Neuronal stem cell (in vitro differentiated cells): ENCODE measurements around the gene MMP17.
A peak's percentile ranks its signal among the peaks of the same experiment; 100 is the strongest.
"Not testable (repeated sequence)": the region's sequence is repeated elsewhere in the genome, so short reads cannot be mapped to it uniquely, and the experiment has no call there.

ENCODE experiments used
- DNase-seq: peaks from one replicate; pipeline ENCODE4 v3.0.0-alpha.2; 2013; ENCODE audit warnings: low spot score
- H2AFZ ChIP-seq: one replicate; pipeline ENCODE4 v1.6.1; 2013; ENCODE audit warnings: mild to moderate bottlenecking, low read length, inconsistent platforms
- H2AK5ac ChIP-seq: 2 replicates; pipeline ENCODE4 v1.6.1; 2013; ENCODE audit warnings: low read depth, mild to moderate bottlenecking, inconsistent platforms, low read length, moderate library complexity, mixed read lengths
- H2BK120ac ChIP-seq: 2 replicates; pipeline ENCODE4 v1.6.1; 2013; ENCODE audit warnings: low read depth, mild to moderate bottlenecking, inconsistent platforms, low read length, moderate library complexity, mixed read lengths
- H2BK12ac ChIP-seq: one replicate; pipeline ENCODE4 v1.6.1; 2013; ENCODE audit warnings: low read length, inconsistent platforms
- H2BK15ac ChIP-seq: 2 replicates; pipeline ENCODE4 v1.6.1; 2013; ENCODE audit warnings: mild to moderate bottlenecking, low read length, inconsistent platforms, mixed read lengths
- H2BK5ac ChIP-seq: one replicate; pipeline ENCODE4 v1.6.1; 2013; ENCODE audit warnings: inconsistent platforms, mild to moderate bottlenecking, low read length, moderate library complexity
- H3K14ac ChIP-seq: one replicate; pipeline ENCODE4 v1.6.1; 2013; ENCODE audit warnings: low read length, inconsistent platforms
- H3K18ac ChIP-seq: 2 replicates; pipeline ENCODE4 v1.6.1; 2013; ENCODE audit warnings: low read length, inconsistent platforms
- H3K23ac ChIP-seq: 2 replicates; pipeline ENCODE4 v1.6.1; 2013; ENCODE audit warnings: low read depth, mild to moderate bottlenecking, mixed read lengths, low read length, inconsistent platforms; ENCODE audit not compliant: poor library complexity
- H3K27ac ChIP-seq: replicated peaks from 3 replicates; pipeline ENCODE4 v1.5.1; 2013; ENCODE audit warnings: low read length, inconsistent platforms
- H3K27me3 ChIP-seq, 3 experiments: 2 replicates each; pipeline ENCODE4 v1.6.1; 2013; ENCODE audit warnings: low read length in 3 of 3, mild to moderate bottlenecking in 2 of 3, inconsistent platforms in 1 of 3, low read depth in 1 of 3, mixed read lengths in 1 of 3, moderate library complexity in 1 of 3; ENCODE audit not compliant: control insufficient read depth in 3 of 3, insufficient read depth in 3 of 3
- H3K36me3 ChIP-seq, 2 donors: replicated peaks in 1 of 2; 2 replicates each; pipeline ENCODE4 v1.6.1; 2013; ENCODE audit warnings: low read length in 2 of 2; ENCODE audit not compliant: control insufficient read depth in 2 of 2, insufficient read depth in 2 of 2
- H3K4ac ChIP-seq: 2 replicates; pipeline ENCODE4 v1.6.1; 2013; ENCODE audit warnings: inconsistent platforms, mild to moderate bottlenecking, low read length, moderate library complexity
- H3K4me1 ChIP-seq, 2 donors: 1 replicate in 1 of 2; 2 replicates in 1 of 2; pipeline ENCODE4 v1.6.1; 2013; ENCODE audit warnings: low read length in 2 of 2, low read depth in 1 of 2; ENCODE audit not compliant: control insufficient read depth in 2 of 2, insufficient read depth in 1 of 2
- H3K4me2 ChIP-seq: one replicate; pipeline ENCODE4 v1.6.1; 2013; ENCODE audit warnings: mild to moderate bottlenecking, low read length, inconsistent platforms; ENCODE audit not compliant: insufficient read depth, poor library complexity, severe bottlenecking
- H3K4me3 ChIP-seq, 2 donors: 2 replicates each; pipeline ENCODE4 v1.5.1; 2013; ENCODE audit warnings: low read length in 2 of 2, mild to moderate bottlenecking in 2 of 2, inconsistent platforms in 1 of 2, moderate library complexity in 1 of 2
- H3K79me1 ChIP-seq: one replicate; pipeline ENCODE4 v1.6.1; 2013; ENCODE audit warnings: low read depth, mild to moderate bottlenecking, inconsistent platforms, low read length, moderate library complexity
- H3K9ac ChIP-seq: one replicate; pipeline ENCODE4 v1.6.1; 2013; ENCODE audit warnings: mild to moderate bottlenecking, low read depth, low read length, inconsistent platforms; ENCODE audit not compliant: poor library complexity
- H3K9me3 ChIP-seq, 2 donors: replicated peaks in 1 of 2; 2 replicates each; pipeline versions ENCODE3 to v1.6.1; 2013; ENCODE audit warnings: low read length in 2 of 2, mild to moderate bottlenecking in 2 of 2, inconsistent platforms in 1 of 2, low read depth in 1 of 2, mixed read lengths in 1 of 2, moderate library complexity in 1 of 2; ENCODE audit not compliant: control insufficient read depth in 2 of 2, insufficient read depth in 1 of 2
- H4K8ac ChIP-seq: one replicate; pipeline ENCODE4 v1.6.1; 2013; ENCODE audit warnings: low read depth, mild to moderate bottlenecking, inconsistent platforms, low read length, moderate library complexity
- H4K91ac ChIP-seq: one replicate; pipeline ENCODE4 v1.6.1; 2013; ENCODE audit warnings: low read length, low read depth, mild to moderate bottlenecking, inconsistent platforms; ENCODE audit not compliant: poor library complexity
- WGBS, 2 donors: extraction: QIAGEN DNeasy Blood & Tissue Kit; methylation state at CpG; one replicate each; pipeline ENCODE4 v1.1.7; 2013; ENCODE audit warnings: missing lambda C conversion rate in 2 of 2, mixed read lengths in 1 of 2; ENCODE audit not compliant: insufficient read length in 2 of 2, insufficient replicate concordance in 1 of 2; ENCODE audit errors: extremely low coverage in 2 of 2; 5-methylcytosine and 5-hydroxymethylcytosine counted together

The MMP17 gene

DNA sequence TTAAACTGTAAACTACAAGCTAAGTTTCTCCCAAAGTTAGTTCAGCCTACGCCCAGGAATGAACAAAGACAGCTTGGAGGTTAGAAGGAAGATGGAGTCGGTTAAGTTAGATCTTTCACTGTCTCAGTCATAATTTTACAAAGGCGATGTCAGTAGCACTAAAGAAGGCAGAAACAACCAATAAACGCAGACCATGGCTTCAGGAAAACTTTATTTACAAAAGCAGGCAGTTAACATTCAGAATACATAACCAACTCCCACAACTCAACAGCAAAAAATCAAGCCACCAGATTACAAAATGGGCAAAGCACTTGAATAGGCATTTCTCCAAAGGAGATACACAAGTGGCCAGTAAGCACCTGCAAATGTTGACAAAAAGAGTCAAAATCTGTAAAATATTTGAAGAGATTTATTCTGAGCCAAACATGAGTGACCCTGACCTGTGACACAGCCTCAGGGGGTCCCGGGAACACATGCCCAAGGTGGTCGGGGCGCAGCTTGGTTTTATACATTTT, 57.4 kb downstream of the MMP17 start:
- no CpG with 5 or more reads among the region's 7 CpGs for WGBS, 2 donors
- Histone ChIP-seq H3K14ac (no peak overlapping the region), H3K4me2 (no peak overlapping the region), H3K4me1 (peaks cover 0 to 1% of the 10 kb centered on the region in 2 donors), H3K18ac (no peak overlapping the region), H3K4ac (no peak overlapping the region), H3K27ac (no peak overlapping the region), H3K36me3 (no peaks in the 10 kb centered on the region), H4K91ac (no peak overlapping the region), H2AFZ (no peak overlapping the region), H3K9ac (no peak overlapping the region), H2AK5ac (no peak overlapping the region), H3K27me3 (no peaks in the 10 kb centered on the region), H3K4me3 (no peak overlapping the region), H2BK5ac (no peak overlapping the region), H4K8ac (no peak overlapping the region), H2BK12ac (no peak overlapping the region), H3K79me1 (peaks cover 2% of the 10 kb centered on the region), H3K9me3 (peaks cover 2 to 3% of the 10 kb centered on the region in 2 donors), H3K23ac (no peak overlapping the region), H2BK15ac (no peak overlapping the region), H2BK120ac (no peak overlapping the region)
- no peak for DNase-seq

DNA sequence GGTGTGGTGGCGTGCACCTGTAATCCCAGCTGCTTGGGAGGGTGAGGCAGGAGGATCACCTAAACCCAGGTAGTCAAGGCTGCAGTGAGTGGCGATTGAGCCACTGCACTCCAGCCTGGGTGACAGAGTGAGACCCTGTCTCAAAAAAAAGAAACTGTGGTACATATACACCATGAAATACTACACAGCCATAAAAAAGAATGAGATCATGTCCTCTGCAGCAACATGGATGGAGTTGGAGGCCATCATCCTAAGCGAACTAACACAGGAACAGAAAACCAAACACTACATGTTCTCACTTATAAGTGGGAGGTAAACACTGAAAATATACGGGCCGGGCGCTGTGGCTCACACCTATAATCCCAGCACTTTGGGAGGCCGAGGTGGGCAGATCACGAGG, 63.5 kb downstream of the MMP17 start:
- H3K36me3 ChIP-seq, H3K23ac ChIP-seq: not testable (repeated sequence)

DNA sequence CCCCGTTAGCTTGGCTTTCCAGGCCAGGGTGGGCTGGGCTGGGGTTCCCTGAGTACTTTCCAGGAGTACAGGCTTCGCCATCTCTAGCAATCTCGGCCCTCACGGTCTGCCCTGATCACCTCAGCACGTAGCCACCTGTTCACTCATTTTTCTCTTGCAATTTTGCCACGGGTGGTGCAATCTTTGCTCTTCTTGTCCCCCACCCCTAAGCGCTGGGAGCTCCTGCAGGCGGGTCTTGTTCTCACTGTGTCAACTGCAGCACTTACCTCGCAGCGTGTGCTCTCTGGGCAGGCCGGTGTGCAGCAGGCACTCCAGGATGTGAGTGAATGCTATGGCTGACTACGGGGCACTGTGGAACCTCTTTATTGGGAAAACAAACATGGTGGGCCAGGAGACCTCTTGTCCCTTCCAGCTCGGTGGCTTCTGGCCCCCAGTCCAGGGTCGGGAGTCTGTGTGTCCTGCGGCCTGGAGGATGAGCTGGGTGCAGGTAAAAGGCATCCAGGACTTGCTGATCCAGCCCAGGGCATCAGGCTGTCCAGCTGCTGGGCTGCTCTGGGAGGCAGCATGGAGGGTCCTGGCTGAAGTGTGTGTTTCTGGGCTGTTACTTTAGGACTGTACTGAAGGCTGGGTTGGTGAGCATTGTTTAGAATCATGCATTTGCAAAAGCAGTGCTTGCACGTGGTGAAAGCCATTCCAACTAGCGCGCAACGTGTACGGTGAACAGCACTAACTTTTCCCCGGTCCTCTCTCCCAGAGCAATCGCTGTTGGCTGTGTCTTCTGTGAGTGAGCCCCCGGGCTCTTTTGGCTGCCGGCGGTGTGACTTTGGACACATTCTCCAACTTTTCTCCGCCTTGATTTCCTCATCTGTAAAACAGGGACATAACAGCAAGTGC, 64.8 kb downstream of the MMP17 start:
- Histone ChIP-seq H2BK15ac (no peak overlapping the region), H3K27ac (no peak overlapping the region), H2BK12ac (peak overlapping the region; percentile 46), H3K79me1 (peaks cover 6% of the 10 kb centered on the region), H2AFZ (peak overlapping the region; percentile 83), H2BK120ac (no peak overlapping the region), H2AK5ac (peak overlapping the region; percentile 13), H3K23ac (no peak overlapping the region), H3K14ac (no peak overlapping the region), H3K36me3 (peaks cover 6 to 17% of the 10 kb centered on the region in 2 donors), H3K9me3 (peaks cover 0 to 1% of the 10 kb centered on the region in 2 donors), H2BK5ac (peak overlapping the region; percentile 6), H3K4ac (peak overlapping the region; percentile 44), H4K91ac (no peak overlapping the region), H3K4me1 (peaks cover 13 to 21% of the 10 kb centered on the region in 2 donors), H3K9ac (no peak overlapping the region), H3K4me3 (peak overlapping the region in 1 of 2 donors; percentile 45), H3K4me2 (no peak overlapping the region), H4K8ac (no peak overlapping the region), H3K27me3 (no peaks in the 10 kb centered on the region), H3K18ac (peak overlapping the region; percentile 38)
- DNase-seq = no peak
- WGBS, 2 donors = no CpG with 5 or more reads among the region's 26 CpGs

More for the DNA sequence above, 63.5 kb downstream of the MMP17 start:
- not testable (repeated sequence) for H3K4me2 ChIP-seq, H2BK15ac ChIP-seq, H2AFZ ChIP-seq, H3K27ac ChIP-seq, H2AK5ac ChIP-seq, DNase-seq, H2BK5ac ChIP-seq, H3K9ac ChIP-seq, H3K14ac ChIP-seq, H3K79me1 ChIP-seq, H4K8ac ChIP-seq, H3K27me3 ChIP-seq, H4K91ac ChIP-seq, H3K4ac ChIP-seq, H2BK120ac ChIP-seq, H2BK12ac ChIP-seq, H3K4me3 ChIP-seq, H3K9me3 ChIP-seq, H3K18ac ChIP-seq
- no CpG with 5 or more reads among the region's 8 CpGs for WGBS, 2 donors
- H3K4me1 ChIP-seq = peaks cover 13 to 20% of the 10 kb centered on the region in 2 donors

DNA sequence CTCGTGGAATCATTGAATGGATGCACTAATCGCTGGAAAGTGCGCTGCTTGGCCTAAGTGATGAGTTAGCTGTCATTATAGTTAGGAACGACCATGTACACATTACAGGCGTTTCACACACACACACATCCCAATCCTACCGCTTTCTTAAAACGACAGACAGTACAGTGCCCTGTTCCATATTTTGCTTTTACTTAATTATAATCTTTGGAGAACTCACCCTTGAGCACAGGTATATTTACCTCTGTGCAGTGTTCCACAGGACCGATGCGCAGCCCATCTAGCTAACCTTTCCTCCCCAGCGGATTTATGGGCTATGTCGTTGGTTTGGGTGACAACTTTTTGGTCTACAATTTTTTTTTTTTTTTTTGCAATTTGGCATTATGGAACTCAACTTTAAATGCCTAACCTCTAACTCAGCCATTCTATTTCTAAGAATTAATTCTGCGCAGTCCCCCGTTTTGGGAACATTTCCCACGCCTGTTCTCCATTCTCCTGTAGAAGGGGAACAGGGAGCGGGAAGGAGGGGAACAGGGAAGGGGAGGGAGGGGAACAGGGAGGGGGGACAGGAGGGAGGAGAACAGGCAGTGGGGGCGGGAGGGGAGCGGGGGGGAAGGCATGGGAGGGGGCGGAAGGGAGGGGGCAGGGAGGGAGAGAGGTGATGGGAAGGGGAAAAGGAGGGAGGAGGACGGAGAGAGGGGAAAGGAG, 65.6 kb downstream of the MMP17 start:
- Histone ChIP-seq H3K9me3 (peaks cover 0 to 1% of the 10 kb centered on the region in 2 donors), H2BK12ac (no peak overlapping the region), H3K4me1 (peaks cover 13 to 21% of the 10 kb centered on the region in 2 donors), H4K8ac (no peak overlapping the region), H3K79me1 (peaks cover 6% of the 10 kb centered on the region), H3K18ac (peak overlapping the region; percentile 15), H2AFZ (peak overlapping the region; percentile 83), H2BK120ac (no peak overlapping the region), H2BK5ac (no peak overlapping the region), H3K27ac (no peak overlapping the region), H3K4me2 (no peak overlapping the region), H2AK5ac (no peak overlapping the region), H3K9ac (no peak overlapping the region), H3K36me3 (peaks cover 8 to 25% of the 10 kb centered on the region in 2 donors), H3K4me3 (peak overlapping the region in 1 of 2 donors; percentile 9), H3K27me3 (no peaks in the 10 kb centered on the region), H2BK15ac (no peak overlapping the region), H3K4ac (no peak overlapping the region), H4K91ac (no peak overlapping the region), H3K23ac (no peak overlapping the region), H3K14ac (no peak overlapping the region)
- DNase-seq = no peak
- WGBS, 2 donors = no CpG with 5 or more reads among the region's 19 CpGs
